Measurements from ENCODE around the gene PTPN13. TPM values are rescaled to one million over a fixed set of nuclear protein-coding genes. Genes with fewer than 3 reads are reported as not detected.
A peak's percentile ranks its signal among the peaks of the same experiment; 100 is the strongest.

PTPN13 gene
- total and polyA plus RNA-seq, 2 experiments from 2014 or later = 13.0 to 43.2 TPM

- H3K9me3 ChIP-seq (ENCODE audit: low read depth) = no peaks in the 10 kb centered on the region
- H3K9ac ChIP-seq = no peak overlapping the region
- no peak overlapping the region for H3K27ac ChIP-seq
- H2AFZ ChIP-seq = no peak overlapping the region
- TF ChIP-seq EZH2phosphoT487 (IDR thresholded peaks at IDR 0.05; ENCODE audit: insufficient read depth, low read depth) (no peak), EZH2 (IDR thresholded peaks at IDR 0.05; ENCODE audit: insufficient read depth, poor library complexity, severe bottlenecking) (no peak)
- H3K9me2 ChIP-seq (ENCODE audit: insufficient read depth) = no peaks in the 10 kb centered on the region
- peaks cover 38% of the 10 kb centered on the region for H3K36me3 ChIP-seq (ENCODE audit: low read depth)
- no peak overlapping the region for H3K4me2 ChIP-seq (ENCODE audit: unreplicated experiment)
- H3K4me3 ChIP-seq = no peak overlapping the region
- in situ Hi-C loops (cut with MboI) = no loop called here
- H4K20me1 ChIP-seq (ENCODE audit: insufficient read depth) = no peaks in the 10 kb centered on the region
- H3K79me2 ChIP-seq (ENCODE audit: insufficient read depth) = no peaks in the 10 kb centered on the region
- no peaks in the 10 kb centered on the region for H3K27me3 ChIP-seq (replicated peaks; ENCODE audit: insufficient read depth)
- WGBS, 2 experiments (ENCODE audit: low coverage in 1 of 2, low lambda C conversion rate in 2 of 2, missing lambda C conversion rate in 2 of 2) = 91 to 95% methylated on average over 1 of the region's 1 CpG
- no peak for DNase-seq
- peaks cover 7% of the 10 kb centered on the region; the same call in 1 of the 2 replicates for H3K4me1 ChIP-seq (ENCODE audit: insufficient read depth)
- H3F3A ChIP-seq (ENCODE audit: insufficient read depth) = no peaks in the 10 kb centered on the region
Observed at GRCh38 chr4:86815653-86816052, 221.5 kb downstream of the PTPN13 start.

- H3K4me2 ChIP-seq (ENCODE audit: unreplicated experiment) = no peak overlapping the region
- H4K20me1 ChIP-seq (ENCODE audit: insufficient read depth) = no peaks in the 10 kb centered on the region
- H2AFZ ChIP-seq = no peak overlapping the region
- H3K27me3 ChIP-seq (replicated peaks; ENCODE audit: insufficient read depth) = no peaks in the 10 kb centered on the region
- WGBS, 2 experiments (ENCODE audit: low coverage in 1 of 2, low lambda C conversion rate in 2 of 2, missing lambda C conversion rate in 2 of 2) = 23 to 30% methylated on average over 9 of the region's 9 CpGs
- no peaks in the 10 kb centered on the region for H3K79me2 ChIP-seq (ENCODE audit: insufficient read depth)
- in situ Hi-C loops (cut with MboI) = no loop called here
- H3K9me3 ChIP-seq (ENCODE audit: low read depth) = no peaks in the 10 kb centered on the region
- no peak overlapping the region for H3K4me3 ChIP-seq
- no peaks in the 10 kb centered on the region for H3F3A ChIP-seq (ENCODE audit: insufficient read depth)
- peaks cover 7% of the 10 kb centered on the region; the same call in 1 of the 2 replicates for H3K4me1 ChIP-seq (ENCODE audit: insufficient read depth)
- no peak for TF ChIP-seq EZH2phosphoT487 (IDR thresholded peaks at IDR 0.05; ENCODE audit: insufficient read depth, low read depth)
- TF ChIP-seq EZH2 (IDR thresholded peaks at IDR 0.05; ENCODE audit: insufficient read depth, poor library complexity, severe bottlenecking) = no peak
- H3K9me2 ChIP-seq (ENCODE audit: insufficient read depth) = no peaks in the 10 kb centered on the region
- H3K27ac ChIP-seq = 0 out of 2 replicates have a peak overlapping the region, but pooled peaks have one; percentile 11
- H3K36me3 ChIP-seq (ENCODE audit: low read depth) = peaks cover 29% of the 10 kb centered on the region
- no peak overlapping the region for H3K9ac ChIP-seq
- peak; percentile 56 for DNase-seq
Observed at GRCh38 chr4:86816501-86817273, 222.6 kb downstream of the PTPN13 start.

- WGBS, 2 experiments (ENCODE audit: low coverage in 1 of 2, low lambda C conversion rate in 2 of 2, missing lambda C conversion rate in 2 of 2) = 98 to 100% methylated on average over 2 of the region's 2 CpGs
- no peak overlapping the region for H3K4me3 ChIP-seq
- H3F3A ChIP-seq (ENCODE audit: insufficient read depth) = no peaks in the 10 kb centered on the region
- TF ChIP-seq EZH2phosphoT487 (IDR thresholded peaks at IDR 0.05; ENCODE audit: insufficient read depth, low read depth) (no peak), EZH2 (IDR thresholded peaks at IDR 0.05; ENCODE audit: insufficient read depth, poor library complexity, severe bottlenecking) (no peak)
- no peak overlapping the region for H2AFZ ChIP-seq
- H3K9ac ChIP-seq = no peak overlapping the region
- H3K4me2 ChIP-seq (ENCODE audit: unreplicated experiment) = no peak overlapping the region
- H3K9me3 ChIP-seq (ENCODE audit: low read depth) = no peaks in the 10 kb centered on the region
- H4K20me1 ChIP-seq (ENCODE audit: insufficient read depth) = no peaks in the 10 kb centered on the region
- no peaks in the 10 kb centered on the region for H3K9me2 ChIP-seq (ENCODE audit: insufficient read depth)
- no peak for DNase-seq
- H3K36me3 ChIP-seq (ENCODE audit: low read depth) = peaks cover 22% of the 10 kb centered on the region
- no peaks in the 10 kb centered on the region for H3K79me2 ChIP-seq (ENCODE audit: insufficient read depth)
- H3K27ac ChIP-seq = no peak overlapping the region
- in situ Hi-C loops (cut with MboI) = no loop called here
- H3K27me3 ChIP-seq (replicated peaks; ENCODE audit: insufficient read depth) = no peaks in the 10 kb centered on the region
- H3K4me1 ChIP-seq (ENCODE audit: insufficient read depth) = peaks cover 7% of the 10 kb centered on the region; the same call in 1 of the 2 replicates
Observed at GRCh38 chr4:86818211-86818610, 224.1 kb downstream of the PTPN13 start.

GRCh38 chr4:86818841-86819240 lies 224.7 kb downstream of the PTPN13 start:
- no peak for DNase-seq
- no peaks in the 10 kb centered on the region for H3K9me3 ChIP-seq (ENCODE audit: low read depth)
- no peak overlapping the region for H3K9ac ChIP-seq
- no peak overlapping the region for H3K4me3 ChIP-seq
- no peak overlapping the region for H3K27ac ChIP-seq
- H3K27me3 ChIP-seq (replicated peaks; ENCODE audit: insufficient read depth) = no peaks in the 10 kb centered on the region
- no peak overlapping the region for H2AFZ ChIP-seq
- no peaks in the 10 kb centered on the region for H3F3A ChIP-seq (ENCODE audit: insufficient read depth)
- peaks cover 17% of the 10 kb centered on the region for H3K36me3 ChIP-seq (ENCODE audit: low read depth)
- no peaks in the 10 kb centered on the region for H3K79me2 ChIP-seq (ENCODE audit: insufficient read depth)
- H4K20me1 ChIP-seq (ENCODE audit: insufficient read depth) = no peaks in the 10 kb centered on the region
- 67 to 69% methylated on average over 3 of the region's 3 CpGs for WGBS, 2 experiments (ENCODE audit: low coverage in 1 of 2, low lambda C conversion rate in 2 of 2, missing lambda C conversion rate in 2 of 2)
- H3K4me1 ChIP-seq (ENCODE audit: insufficient read depth) = peaks cover 7% of the 10 kb centered on the region; the same call in 1 of the 2 replicates
- H3K9me2 ChIP-seq (ENCODE audit: insufficient read depth) = no peaks in the 10 kb centered on the region
- no peak overlapping the region for H3K4me2 ChIP-seq (ENCODE audit: unreplicated experiment)
- TF ChIP-seq EZH2 (IDR thresholded peaks at IDR 0.05; ENCODE audit: insufficient read depth, poor library complexity, severe bottlenecking) (no peak), EZH2phosphoT487 (IDR thresholded peaks at IDR 0.05; ENCODE audit: insufficient read depth, low read depth) (no peak)
- in situ Hi-C loops (cut with MboI) = no loop called here

All from GM23248 (cell line).